Mononuclear cell (primary cell): ENCODE results near the gene MYO1D. TPM values are rescaled to one million over a fixed set of nuclear protein-coding genes. Genes with fewer than 3 reads are reported as not detected.

ENCODE experiments used
- H3K27me3 ChIP-seq: 2 replicates; pipeline ENCODE4 v1.6.0; 2011; ENCODE audit warnings: low read length, control low read depth; ENCODE audit not compliant: insufficient read depth
- H3K4me1 ChIP-seq: 2 replicates; pipeline ENCODE4 v1.5.1; 2011; ENCODE audit warnings: mild to moderate bottlenecking, low read length, control low read depth; ENCODE audit not compliant: insufficient read depth
- H3K4me3 ChIP-seq: 2 replicates; pipeline ENCODE4 v1.5.1; 2011; ENCODE audit warnings: mild to moderate bottlenecking, low read length, moderate library complexity
- H3K9me3 ChIP-seq: 2 replicates; pipeline ENCODE4 v1.5.1; 2011; ENCODE audit warnings: low read depth, mild to moderate bottlenecking, control low read depth, low read length
- total RNA-seq: library from RNA; depleted of rRNA; stranded (reverse); fragments of >200 nt; gene quantifications from one replicate; pipeline ENCODE4 v1.2.3, GENCODE V29; 2012

The MYO1D gene
- total RNA-seq, 1 donor: 5.7 TPM

- Histone ChIP-seq H3K27me3 (peaks cover 10% of the 10 kb centered on the region), H3K4me1 (peaks cover 43% of the 10 kb centered on the region), H3K9me3 (no peaks in the 10 kb centered on the region), H3K4me3 (no peak overlapping the region)
These were observed 362.3 kb downstream of the MYO1D start for GRCh38 chr17:32514606-32515005.

GRCh38 chr17:32513579-32513978 is 363.3 kb downstream of the MYO1D start:
- H3K9me3 ChIP-seq: no peaks in the 10 kb centered on the region
- H3K4me1 ChIP-seq: peaks cover 35% of the 10 kb centered on the region

GRCh38 chr17:32512328-32512727 is 364.6 kb downstream of the MYO1D start:
- peaks cover 23% of the 10 kb centered on the region for H3K4me1 ChIP-seq
- H3K9me3 ChIP-seq: no peaks in the 10 kb centered on the region
- no peak overlapping the region for H3K4me3 ChIP-seq
- H3K27me3 ChIP-seq: no peaks in the 10 kb centered on the region

More at GRCh38 chr17:32513579-32513978, 363.3 kb downstream of the MYO1D start:
- H3K4me3 ChIP-seq: no peak overlapping the region
- H3K27me3 ChIP-seq: peaks cover 6% of the 10 kb centered on the region

- H3K27me3 ChIP-seq: no peaks in the 10 kb centered on the region
- H3K4me3 ChIP-seq: no peak overlapping the region
- H3K4me1 ChIP-seq: peaks cover 8% of the 10 kb centered on the region
- H3K9me3 ChIP-seq: no peaks in the 10 kb centered on the region
These were observed 366.5 kb downstream of the MYO1D start for GRCh38 chr17:32510466-32510865.

- Histone ChIP-seq H3K4me1 (peaks cover 17% of the 10 kb centered on the region), H3K4me3 (no peak overlapping the region), H3K27me3 (no peaks in the 10 kb centered on the region), H3K9me3 (no peaks in the 10 kb centered on the region)
These were observed 368.0 kb downstream of the MYO1D start for GRCh38 chr17:32508926-32509325.

- Histone ChIP-seq H3K4me3 (no peak overlapping the region), H3K9me3 (no peaks in the 10 kb centered on the region), H3K27me3 (no peaks in the 10 kb centered on the region), H3K4me1 (peaks cover 40% of the 10 kb centered on the region)
These were observed 372.5 kb downstream of the MYO1D start for GRCh38 chr17:32504166-32504990.

- peaks cover 40% of the 10 kb centered on the region for H3K4me1 ChIP-seq
- H3K27me3 ChIP-seq: no peaks in the 10 kb centered on the region
- H3K9me3 ChIP-seq: no peaks in the 10 kb centered on the region
- no peak overlapping the region for H3K4me3 ChIP-seq
These were observed 373.4 kb downstream of the MYO1D start for GRCh38 chr17:32503251-32504165.

- no peaks in the 10 kb centered on the region for H3K27me3 ChIP-seq
- no peak overlapping the region for H3K4me3 ChIP-seq
- H3K4me1 ChIP-seq: peaks cover 40% of the 10 kb centered on the region
- H3K9me3 ChIP-seq: no peaks in the 10 kb centered on the region
These were observed 374.2 kb downstream of the MYO1D start for GRCh38 chr17:32502710-32503109.

GRCh38 chr17:32502013-32502412 is 374.9 kb downstream of the MYO1D start:
- Histone ChIP-seq H3K4me1 (peaks cover 40% of the 10 kb centered on the region), H3K9me3 (no peaks in the 10 kb centered on the region), H3K4me3 (no peak overlapping the region), H3K27me3 (no peaks in the 10 kb centered on the region)

GRCh38 chr17:32498391-32498790 is 378.5 kb downstream of the MYO1D start:
- peaks cover 47% of the 10 kb centered on the region for H3K4me1 ChIP-seq
- H3K9me3 ChIP-seq: no peaks in the 10 kb centered on the region

GRCh38 chr17:32497431-32498205 is 379.3 kb downstream of the MYO1D start:
- Histone ChIP-seq H3K4me3 (no peak overlapping the region), H3K27me3 (no peaks in the 10 kb centered on the region), H3K4me1 (peaks cover 47% of the 10 kb centered on the region), H3K9me3 (no peaks in the 10 kb centered on the region)

More at GRCh38 chr17:32498391-32498790, 378.5 kb downstream of the MYO1D start:
- H3K27me3 ChIP-seq: no peaks in the 10 kb centered on the region
- no peak overlapping the region for H3K4me3 ChIP-seq

GRCh38 chr17:32496395-32497073 is 380.4 kb downstream of the MYO1D start:
- no peak overlapping the region for H3K4me3 ChIP-seq
- H3K9me3 ChIP-seq: no peaks in the 10 kb centered on the region
- peaks cover 49% of the 10 kb centered on the region for H3K4me1 ChIP-seq
- no peaks in the 10 kb centered on the region for H3K27me3 ChIP-seq

- Histone ChIP-seq H3K27me3 (no peaks in the 10 kb centered on the region), H3K9me3 (no peaks in the 10 kb centered on the region), H3K4me3 (no peak overlapping the region), H3K4me1 (peaks cover 53% of the 10 kb centered on the region)
These were observed 381.3 kb downstream of the MYO1D start for GRCh38 chr17:32495359-32496231.
